Activated CD4-positive, CD25-positive, alpha-beta regulatory T cell treated with anti-CD3 and anti-CD28 coated beads, Interleukin-2, amount 50 U/mL, for 24 hours (primary cell): ENCODE data around the gene TMBIM6.
"Not testable (repeated sequence)": the region's sequence is repeated elsewhere in the genome, so short reads cannot be mapped to it uniquely, and the experiment has no call there.

ENCODE experiments used
- ATAC-seq, 2 donors: fragments of 150-1000 bp; cut with Tn5 transposase; one replicate each; pipeline ENCODE4 v1.10.0; 2021; ENCODE audit warnings: mild to moderate bottlenecking in 1 of 2, moderate library complexity in 1 of 2

Gene TMBIM6

DNA sequence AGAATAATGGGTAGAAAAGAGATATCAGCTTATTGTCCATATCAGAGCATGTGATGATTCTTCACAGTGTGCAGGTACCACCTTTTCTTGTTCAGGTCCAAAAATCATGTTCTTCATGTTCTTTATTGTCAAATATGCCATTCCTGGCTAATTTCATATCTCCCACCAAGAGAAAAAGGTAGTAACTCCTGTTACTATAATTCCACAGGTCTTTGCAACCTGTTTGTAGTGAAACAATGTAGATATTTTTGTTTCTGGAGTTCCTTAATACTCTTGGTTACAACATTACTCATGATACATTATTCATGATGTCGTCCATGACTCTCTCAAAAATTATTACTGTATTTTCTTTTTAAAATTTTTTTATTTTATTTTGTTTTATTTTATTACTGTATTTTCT is 11.3 kb upstream of the TMBIM6 start:
- ATAC-seq, result no peak

DNA sequence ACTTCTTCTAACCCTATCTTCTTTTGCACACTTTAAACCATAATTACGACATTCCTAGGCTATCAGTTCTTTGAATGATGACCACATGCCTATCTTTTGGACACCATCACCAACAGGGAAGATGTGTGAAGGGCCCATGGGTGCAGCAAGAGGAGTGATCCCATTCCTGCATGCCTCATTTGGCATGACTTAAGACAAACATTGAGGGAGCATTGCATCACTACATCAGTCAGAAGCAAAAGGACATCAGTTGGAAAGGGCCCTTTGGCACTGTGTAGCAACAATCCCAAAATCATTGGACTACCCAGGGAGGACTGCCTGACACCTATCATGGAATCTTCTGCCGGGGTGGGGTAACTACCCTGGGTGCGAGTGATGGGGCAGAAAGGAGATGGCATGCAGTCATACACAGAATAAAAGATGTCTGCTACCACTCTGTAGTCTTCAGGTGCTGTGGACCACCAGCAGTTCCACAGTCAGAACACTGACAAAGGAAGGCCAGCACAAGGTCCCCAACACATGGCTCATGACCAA is 10.7 kb upstream of the TMBIM6 start:
- no peak for ATAC-seq

DNA sequence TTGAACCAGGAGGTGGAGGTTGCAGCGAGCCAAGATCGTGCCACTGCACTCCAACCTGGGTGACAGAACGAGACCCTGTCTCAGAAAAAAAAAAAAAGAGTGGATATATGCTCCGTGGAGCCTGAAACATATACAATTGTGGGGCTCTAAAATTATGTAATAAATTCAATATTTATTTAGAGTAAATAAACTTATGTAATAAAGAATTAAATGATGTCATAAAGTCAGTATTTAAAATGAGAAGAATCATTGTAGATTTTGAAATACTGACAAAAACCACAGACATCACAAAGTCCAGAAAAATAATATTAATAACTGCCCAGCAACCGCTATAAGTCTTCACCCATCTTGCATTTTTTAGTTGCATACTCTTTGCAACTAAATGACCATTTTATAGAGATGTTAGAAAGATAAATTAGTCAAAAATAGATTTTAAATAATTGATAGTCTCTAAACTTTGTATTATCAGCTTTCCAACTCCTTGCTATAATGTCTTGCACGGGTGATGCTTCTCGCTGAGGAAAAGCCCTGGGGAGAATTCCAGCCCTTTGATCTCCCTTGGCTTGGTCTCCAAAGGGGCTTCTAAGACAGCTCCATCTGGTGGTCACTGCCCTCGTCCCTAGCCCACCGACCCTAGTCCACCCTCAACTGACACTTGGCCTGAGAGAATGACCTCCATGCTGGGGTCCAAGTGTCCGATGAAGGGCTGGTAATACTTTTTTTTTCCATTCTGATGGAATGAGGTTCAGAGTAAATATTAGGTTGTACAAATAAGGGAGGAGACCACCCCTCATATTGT is 7.9 kb upstream of the TMBIM6 start:
- no peak for ATAC-seq

DNA sequence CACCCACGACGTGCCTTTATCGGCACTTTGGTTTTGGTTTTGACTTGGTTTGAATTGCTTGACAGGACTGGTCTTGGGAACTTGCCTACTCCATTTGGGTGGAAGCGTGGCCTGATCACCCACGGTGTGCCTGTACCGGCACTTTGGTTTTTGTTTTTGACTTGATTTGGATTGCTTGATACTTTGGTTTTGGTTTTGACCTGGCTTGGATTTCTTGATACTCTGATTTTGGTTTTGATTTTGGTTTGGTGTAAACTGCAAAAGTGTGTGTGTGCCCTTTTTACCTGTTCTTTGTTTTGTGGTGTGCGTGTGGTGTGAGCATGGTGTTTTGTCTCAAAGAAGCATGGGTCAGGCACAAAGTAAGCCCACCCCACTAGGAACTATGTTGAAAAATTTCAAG is 6.5 kb upstream of the TMBIM6 start:
- not testable (repeated sequence) for ATAC-seq

DNA sequence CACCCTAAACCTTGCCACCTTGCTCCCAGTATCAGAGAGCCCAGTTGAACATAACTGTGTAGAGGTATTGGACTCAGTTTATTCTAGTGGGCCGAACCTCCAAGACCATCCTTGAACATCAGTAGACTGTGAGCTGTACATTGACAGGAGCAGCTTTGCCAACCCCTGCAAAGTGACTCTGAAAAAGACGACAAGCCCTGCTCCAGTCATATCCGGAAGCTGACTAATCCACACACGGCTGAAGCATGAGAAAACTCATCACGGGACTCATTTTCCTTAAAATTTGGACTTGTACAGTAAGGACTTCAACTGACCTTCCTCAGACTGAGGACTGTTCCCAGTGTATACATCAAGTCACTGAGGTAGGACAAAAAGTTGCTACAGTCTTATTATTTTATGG is 2.6 kb upstream of the TMBIM6 start:
- ATAC-seq, result not testable (repeated sequence)

DNA sequence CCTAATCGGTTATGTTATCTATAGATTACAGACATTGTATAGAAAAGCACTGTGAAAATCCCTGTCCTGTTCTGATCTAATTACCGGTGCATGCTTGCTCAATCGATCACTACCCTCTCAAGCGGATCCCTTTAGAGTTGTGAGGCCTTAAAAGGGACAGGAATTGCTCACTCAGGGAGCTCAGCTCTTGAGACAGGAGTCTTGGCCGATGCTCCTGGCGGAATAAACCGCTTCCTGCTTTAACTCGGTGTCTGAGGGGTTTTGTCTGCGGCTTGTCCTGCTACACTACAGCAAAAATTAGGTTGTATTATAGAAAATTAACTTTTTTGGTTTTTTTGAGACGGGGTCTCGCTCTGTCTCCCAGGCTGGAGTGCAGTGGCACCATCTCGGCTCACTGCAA is 1.1 kb upstream of the TMBIM6 start:
- not testable (repeated sequence) for ATAC-seq

DNA sequence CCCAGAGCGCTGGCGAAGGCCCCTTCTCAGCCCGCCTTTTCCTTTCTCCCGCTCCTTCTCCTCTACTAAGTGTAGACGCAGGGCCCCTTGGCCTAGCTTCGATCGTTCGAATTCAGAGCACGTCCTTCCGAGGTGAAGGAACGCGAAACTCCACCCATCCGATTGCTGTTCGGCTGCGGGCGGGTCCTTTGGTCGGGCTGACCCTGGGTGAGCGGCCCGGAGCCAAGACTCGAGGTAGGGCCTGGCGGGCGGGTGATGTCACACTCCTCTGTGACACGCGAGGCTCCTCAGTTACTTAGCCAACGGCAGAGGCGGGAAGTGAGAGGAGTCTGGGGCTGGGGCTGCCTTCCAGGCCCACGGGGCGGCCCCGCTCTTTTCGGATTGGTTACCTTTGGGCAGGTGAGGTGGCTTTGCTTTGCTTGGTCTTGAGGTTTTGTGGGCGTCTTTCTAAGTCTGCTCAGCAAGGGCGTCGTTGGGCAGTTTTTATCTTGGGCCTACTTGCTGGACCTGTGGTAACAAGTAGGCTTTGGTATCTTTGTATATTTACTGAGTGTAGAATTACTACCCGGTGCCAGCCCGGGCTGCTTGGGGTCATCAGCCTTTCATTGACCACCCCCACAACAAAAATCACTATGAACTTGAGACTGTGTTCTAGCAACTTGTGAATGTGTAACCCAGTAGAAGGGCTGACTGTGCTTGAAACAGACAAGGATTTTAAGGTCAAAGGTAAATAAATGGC is 694 bp downstream of the TMBIM6 start:
- peak; percentile 72 to 73 for ATAC-seq

DNA sequence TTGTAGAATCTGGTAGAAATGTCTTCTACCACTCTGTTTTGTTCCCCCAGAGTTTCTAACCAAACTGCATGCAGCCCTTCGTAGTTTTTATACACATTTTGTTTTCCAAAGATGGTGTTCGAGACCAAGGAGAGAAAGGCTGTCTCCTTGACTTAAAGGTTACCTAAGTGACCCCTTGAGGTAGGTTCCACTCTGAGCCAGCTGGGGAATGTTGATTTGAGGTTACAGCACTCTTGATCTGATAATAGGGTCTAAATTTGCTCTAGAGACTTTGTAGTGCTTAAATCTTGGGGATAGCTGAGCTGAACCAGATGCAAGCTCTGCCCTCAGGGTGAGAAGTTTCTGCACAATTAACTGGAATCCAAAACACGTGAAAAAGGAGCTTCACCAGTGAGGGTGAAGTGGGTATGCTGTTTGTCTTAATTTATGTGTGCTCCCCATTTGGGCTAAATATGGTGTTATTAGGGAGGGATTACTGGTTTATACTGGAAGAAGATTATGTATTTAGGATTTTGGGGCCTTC is 3.1 kb downstream of the TMBIM6 start:
- no peak for ATAC-seq

DNA sequence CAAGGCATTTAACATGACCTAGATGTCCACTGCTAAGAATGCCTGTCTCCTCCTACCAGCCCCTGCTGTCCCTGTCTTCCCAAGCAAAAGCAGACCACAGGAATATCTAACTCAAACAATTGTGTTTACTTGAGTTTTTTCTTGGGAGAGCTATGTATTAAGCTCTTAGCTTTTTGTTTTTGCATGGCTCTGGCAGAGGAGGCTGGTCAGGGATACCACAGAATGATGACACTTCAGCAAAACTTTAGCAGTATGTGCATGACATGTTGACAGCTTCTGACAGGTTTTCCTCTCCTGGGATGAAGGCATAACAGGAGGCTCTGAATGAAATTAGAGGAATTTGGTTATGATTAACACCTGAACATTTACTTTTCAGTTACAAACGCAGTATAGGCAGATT is 6.9 kb downstream of the TMBIM6 start:
- no peak for ATAC-seq

DNA sequence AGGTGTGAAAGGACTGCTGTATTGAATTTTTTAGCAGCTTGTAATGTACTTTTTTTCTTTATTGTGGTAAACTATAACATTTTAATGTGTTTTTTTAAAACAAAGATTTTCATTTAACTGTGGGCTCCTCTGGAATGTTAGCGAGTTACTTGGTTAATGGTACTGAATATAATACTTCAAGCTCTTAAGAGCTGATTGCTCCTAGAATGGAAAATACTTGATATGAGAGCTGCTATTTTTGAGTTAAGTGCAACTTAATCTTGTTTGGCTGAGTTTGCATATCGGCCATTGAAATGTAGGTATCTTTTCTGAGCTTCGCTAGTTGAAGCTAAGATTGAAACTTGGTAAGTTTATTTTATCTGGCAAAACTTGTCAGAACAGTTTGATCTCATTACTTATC is 7.4 kb downstream of the TMBIM6 start:
- no peak for ATAC-seq

DNA sequence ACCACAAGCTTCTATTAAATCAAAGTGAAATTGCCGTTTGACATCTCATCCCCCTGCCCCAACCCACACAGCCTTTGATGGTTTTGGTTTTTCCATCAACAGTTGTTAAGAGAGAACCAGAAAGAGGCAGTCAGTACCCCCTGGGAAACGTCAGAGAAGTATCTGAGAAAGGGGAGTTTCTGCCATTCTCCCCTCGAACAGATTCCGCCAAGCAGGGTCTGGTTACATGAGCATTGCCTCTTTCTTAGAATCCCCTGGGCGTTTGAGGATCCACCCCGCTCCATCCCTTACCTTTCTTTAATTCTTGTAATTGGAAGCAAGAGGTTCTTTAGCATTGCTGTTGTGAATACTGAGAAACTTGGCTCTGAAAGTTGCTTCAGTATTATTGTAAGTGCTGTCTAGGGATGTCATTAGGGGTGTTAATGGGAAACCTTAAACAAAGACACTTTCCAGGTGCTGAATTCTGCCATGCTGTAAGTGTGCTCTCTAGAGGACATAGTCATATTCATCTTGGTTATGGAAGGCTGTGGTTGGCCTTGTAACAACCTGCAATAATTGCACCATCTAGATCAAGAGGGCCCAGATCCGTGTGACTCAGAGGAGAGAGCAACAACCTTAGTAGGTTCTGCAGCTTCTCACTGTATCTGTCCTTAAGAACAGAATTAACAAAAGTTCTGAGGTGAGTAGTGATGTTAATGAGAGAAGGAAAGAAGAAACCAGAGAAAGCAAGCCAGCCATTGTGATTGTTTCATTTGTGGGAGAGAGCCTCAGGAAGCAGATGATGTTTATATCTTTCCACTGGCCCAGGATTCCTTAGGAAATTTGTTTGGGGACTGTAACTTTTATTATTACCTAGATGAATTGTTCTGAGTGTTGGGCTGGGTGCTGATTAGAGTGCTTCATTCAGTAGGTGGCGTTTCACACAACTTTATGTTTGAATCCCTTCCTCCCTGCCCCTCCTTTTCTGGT is 9.0 kb downstream of the TMBIM6 start:
- peak; percentile 91 to 95 for ATAC-seq

DNA sequence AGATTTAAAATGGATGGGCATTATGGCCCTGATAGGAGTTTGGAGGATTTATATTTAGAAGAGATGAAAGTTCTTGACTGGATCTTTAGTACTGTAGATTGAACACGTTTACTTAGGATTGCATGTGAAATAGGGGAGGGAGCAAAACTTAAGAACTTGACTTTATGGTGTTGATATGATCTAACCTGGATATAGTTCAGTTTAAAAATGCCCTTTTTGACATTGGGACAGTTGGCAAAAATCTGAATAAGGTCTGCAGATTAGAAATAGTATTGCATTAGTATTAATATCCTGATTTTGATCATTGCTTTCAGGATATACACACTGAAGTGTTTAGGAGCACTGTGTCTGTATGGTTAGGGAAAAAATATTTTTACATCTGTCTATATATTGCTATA is 9.6 kb downstream of the TMBIM6 start:
- ATAC-seq, result no peak

DNA sequence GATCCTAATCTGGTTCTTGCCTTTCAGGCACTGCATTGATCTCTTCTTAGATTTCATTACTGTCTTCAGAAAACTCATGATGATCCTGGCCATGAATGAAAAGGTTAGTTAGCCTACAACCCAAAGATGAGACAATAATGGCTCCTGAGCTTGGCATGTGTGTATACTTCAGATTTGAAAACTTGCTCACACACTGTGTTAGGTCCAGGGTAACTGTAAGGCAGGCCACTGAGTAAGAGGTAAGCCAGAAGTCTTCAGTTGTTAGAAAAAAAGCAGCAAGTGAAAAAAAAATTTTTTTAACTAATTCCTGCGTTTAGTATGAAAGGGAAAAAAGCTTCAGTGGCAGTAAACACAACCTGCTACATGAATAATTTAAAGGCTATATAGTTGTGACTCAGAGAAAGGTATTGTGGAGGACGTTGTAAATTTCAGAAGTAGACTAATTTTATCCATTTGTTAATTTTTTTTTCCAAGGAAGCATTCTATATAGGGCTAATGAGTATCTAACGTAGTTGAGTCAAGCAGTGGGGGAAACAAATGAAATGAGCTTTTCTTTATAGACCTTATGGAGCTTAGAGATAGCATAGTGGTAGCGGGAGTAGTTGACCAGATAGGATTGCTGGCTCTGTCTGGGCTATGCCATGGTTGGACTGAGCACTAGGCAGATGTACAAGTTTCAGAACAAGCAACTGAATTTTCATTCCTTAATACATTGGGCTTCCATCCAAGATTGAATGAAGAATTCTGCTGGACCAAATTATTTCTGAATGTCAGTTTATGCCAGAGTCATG is 20.5 kb downstream of the TMBIM6 start:
- ATAC-seq, result peak; percentile 69

DNA sequence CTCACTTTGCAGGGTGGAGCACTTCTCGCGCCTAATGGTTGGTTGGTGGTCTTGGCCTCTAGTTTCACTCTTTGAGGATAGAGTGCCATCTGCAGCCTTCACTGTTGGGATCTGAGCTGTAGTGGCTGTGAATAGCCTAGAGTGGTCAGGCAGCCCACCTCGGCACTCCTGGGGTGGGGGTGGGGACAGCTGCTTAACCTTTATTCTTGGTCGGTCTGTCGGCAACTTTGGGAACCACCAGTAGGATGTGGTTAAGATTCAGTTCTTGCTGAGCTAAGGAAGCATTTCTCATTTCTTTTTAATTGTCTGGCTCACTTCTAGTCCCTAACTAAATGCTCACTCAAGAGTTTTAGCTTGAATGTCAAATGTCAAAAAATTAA is 21.1 kb downstream of the TMBIM6 start:
- ATAC-seq, result peak; percentile 12 to 19

DNA sequence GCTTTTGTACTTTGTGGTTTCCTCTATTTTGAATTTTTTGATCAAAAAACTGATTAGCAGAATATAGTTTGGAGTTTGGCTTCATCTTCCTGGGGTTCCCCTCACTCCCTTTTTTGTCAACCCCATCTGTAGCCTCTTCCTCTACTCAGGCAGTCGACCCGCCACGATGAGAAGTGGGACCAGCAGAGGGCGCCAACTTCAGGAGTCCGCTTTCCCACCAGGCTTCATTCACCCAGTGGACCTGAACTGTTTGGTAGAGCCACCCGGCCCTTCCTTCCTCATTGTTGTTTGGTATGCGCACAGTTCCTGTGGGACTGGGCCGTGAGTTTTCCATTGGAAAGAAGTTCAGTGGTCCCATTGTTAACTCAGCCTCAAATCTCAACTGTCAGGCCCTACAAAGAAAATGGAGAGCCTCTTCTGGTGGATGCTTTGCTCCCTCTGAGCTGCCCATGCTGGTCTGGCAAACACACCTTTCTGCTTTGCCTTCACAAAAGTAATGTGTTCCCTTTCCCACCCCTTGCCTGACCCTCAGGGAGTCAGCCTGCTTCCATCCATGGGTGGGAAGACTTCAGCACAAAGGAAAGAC is 21.7 kb downstream of the TMBIM6 start:
- ATAC-seq, result peak; percentile 51 to 63

DNA sequence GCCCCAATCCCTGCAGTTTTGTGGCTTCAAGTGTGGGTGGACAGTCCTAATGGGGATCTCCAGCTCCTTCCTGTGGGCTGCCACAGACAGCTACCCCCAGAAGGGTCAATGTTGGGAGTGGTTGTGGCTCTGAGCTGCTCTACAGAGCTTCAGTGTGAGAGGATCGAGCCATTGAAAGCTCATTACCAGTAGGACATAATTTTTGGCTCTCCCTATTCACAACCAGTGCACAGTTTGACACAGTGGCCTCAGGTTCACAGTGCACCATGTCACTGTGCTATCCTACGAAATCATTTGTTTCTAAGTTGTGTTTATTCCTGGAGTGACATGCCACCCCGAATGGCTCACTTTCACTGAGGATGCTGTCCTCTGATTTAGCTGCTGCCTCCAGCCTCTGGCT is 22.8 kb downstream of the TMBIM6 start:
- no peak for ATAC-seq

DNA sequence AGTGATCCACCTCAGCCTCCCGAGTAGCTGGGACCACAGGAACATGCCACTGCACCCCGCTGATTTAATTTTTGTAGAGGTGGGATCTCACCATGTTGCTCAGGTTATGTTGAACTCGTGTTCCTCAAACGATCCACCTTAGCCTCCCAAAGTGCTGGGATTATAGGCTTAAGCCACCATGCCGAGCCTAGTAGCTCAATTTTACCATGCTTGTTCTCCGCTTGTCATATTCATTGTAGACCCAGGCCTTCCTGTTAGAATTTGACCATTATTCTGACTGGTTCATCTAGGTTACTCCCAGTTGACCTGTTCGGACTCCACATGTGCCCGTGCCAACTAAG is 24.7 kb downstream of the TMBIM6 start:
- ATAC-seq, result no peak

DNA sequence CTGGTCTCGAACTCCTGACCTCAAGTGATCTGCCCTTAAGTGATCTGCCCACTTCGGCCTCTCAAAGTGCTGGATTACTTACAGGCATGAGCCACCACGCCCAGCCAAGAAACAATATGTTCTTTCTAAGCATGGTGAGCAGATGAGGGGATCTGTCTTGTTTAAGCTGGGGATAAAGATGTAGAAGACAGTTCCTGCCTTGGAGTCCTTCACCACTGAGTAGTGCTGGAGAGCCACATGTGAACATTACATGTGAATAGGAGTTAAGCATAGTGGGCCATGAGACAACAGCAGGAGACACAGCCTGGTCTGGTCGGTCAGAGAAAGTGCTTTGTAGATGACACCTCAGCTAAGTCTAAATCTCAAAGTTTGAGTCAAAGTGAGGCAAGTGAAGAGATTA is 26.0 kb downstream of the TMBIM6 start:
- no peak for ATAC-seq

DNA sequence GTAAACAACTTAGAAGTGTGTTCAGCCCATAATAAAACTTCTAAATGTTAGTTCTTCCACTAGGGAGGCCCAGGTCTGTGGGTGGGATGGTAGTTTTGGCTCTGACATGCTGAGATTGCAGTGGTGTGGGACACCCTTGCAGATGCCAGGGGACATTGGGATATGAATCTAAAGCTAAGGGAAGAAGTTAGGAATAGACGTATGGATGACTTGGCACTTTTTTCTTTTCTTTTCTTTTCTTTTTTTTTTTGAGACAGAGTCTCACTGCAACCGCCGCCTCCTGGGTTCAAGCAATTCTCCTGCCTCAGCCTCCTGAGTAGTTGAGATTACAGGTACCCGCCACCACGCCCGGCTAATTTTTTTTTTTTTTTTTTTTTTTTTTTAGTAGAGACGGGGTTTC is 31.7 kb downstream of the TMBIM6 start:
- not testable (repeated sequence) for ATAC-seq

DNA sequence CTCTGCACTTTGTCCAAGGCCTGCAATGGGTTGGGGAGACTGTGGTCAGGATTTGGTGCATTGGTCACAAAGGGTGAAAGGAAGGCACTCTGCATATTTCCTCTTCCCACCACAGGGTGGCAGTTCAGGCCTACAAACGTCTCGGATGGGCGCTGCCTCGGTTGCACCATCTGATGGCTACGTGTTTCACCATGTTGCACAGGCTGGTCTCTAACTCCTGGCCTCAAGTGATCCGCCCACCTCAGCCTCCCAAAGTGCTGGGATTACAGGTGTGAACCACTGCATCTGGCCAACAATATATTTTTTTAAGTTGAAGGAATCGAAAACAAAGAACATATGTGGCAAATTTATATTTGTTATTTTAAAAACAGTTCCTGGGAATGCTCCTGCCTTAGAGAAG is 35.1 kb downstream of the TMBIM6 start:
- ATAC-seq, result peak; percentile 68 to 85

DNA sequence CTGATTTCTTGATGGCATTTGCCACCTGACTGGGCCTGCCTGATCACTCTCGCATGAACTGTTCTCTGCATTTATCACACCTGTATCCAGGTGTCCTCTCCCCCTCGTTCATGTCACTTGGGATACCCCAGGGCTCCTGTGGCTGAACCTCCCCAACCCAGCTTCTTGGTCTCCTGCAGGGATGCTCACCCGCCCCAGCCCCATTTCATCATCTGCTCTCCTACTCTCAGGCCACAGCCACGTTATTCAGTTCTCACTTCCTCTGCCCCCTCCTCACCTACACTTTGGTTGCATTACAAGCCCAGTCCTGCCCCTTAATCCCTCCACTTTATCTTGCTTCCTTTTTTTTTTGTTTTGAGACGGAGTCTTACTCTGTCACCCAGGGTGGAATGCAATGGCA is 35.5 kb downstream of the TMBIM6 start:
- ATAC-seq, result no peak

DNA sequence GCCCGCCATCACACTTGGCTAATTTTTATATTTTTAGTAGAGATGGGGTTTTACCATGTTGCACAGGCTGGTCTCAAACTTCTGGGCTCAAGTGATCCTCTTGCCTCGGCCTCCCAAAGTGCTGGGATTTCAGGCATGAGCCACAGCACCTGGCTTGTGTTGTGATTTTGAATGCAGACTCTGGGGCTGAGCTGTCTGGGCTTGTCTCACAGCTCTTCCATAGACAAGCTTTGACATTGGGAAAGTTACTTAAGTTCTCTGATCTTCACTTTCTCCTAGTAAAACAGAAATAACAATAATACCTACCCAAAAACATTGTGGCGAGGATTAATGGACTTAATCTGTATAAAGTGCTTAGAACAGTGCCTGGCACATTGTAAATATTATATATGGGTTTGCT is 36.0 kb downstream of the TMBIM6 start:
- ATAC-seq, result no peak
